ENCODE data around the gene NT5C3A.

Gene NT5C3A

DNA sequence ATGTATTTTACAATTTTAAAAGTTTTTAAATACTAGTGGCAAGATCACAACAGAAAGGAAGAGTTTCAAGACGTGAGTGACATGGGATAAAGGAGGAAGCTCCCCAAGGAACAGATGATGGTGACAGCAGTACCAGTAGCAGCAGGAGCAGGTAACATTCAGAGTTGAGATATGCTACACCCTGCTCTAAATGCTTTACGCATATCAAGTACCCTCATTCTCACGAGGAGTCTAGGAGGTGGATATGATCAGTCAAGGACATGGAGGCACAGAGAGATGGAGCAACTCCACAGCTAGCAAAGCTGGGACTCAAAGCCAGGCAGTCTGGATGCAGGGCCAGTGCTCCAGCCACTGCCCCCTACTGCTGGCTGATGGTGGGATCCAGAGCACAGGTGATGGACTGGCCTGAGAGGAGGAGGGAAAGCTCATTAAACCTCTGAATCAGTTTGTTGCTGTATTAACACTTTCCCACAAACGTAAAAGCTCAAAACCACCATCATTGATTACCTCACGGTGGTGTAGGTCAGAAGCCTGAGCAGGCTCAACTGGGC lies 29.1 kb upstream of the NT5C3A start:
- no peaks in the 10 kb centered on the region for H3K4me1 ChIP-seq (ENCODE audit: insufficient read depth, low read length)
- no peak overlapping the region for H2AFZ ChIP-seq (ENCODE audit: low read depth, low read length)
- no peaks in the 10 kb centered on the region for H3K27me3 ChIP-seq (ENCODE audit: insufficient read depth, low read length)
- H3K4me3 ChIP-seq (ENCODE audit: low read length) = no peak overlapping the region
- H3K9me3 ChIP-seq (ENCODE audit: low read length) = no peaks in the 10 kb centered on the region
- peaks cover 30% of the 10 kb centered on the region for H3K36me3 ChIP-seq (ENCODE audit: insufficient read depth, low read length)

DNA sequence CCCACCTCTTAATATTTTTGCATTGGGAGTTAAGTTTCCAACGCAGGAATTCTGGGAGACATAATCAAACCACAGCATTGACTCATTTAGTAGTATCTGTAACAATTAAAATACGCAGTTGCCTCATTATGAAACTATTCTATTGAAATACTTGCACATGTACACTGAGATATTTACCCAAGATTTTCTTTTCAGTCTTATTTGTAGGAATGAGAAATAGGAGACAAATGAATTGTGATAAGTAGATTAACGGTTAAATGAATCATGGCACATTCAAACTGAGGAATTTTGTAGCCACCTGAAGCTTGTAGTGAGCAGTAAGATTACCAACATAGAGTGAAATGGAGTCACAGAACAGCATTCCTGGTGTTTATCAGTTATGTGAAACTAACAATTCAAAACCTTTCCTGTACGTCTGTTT lies 28.5 kb upstream of the NT5C3A start:
- H3K27me3 ChIP-seq (ENCODE audit: insufficient read depth, low read length) = no peaks in the 10 kb centered on the region
- H3K36me3 ChIP-seq (ENCODE audit: insufficient read depth, low read length) = peaks cover 24% of the 10 kb centered on the region
- no peaks in the 10 kb centered on the region for H3K4me1 ChIP-seq (ENCODE audit: insufficient read depth, low read length)
- no peaks in the 10 kb centered on the region for H3K9me3 ChIP-seq (ENCODE audit: low read length)
- no peak overlapping the region for H2AFZ ChIP-seq (ENCODE audit: low read depth, low read length)
- H3K4me3 ChIP-seq (ENCODE audit: low read length) = no peak overlapping the region

DNA sequence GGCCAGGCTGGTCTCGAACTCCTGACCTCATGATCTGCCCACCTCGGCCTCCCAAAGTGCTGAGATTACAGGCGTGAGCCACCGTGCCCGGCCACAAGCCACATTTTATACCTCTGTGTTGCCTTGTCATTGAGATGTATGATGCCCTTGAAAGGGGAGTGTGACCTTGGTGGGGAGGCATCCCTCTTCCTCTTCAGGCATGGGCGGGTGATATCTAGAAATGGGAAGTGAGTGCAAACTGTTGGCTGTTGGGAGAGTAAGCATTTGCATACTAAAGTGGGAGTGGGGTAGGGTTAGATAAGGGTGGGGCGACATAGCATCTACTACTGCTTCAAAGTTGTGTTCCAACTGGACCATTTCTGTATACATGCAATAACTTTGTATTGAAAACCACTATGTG lies 26.6 kb upstream of the NT5C3A start:
- Histone ChIP-seq H3K4me1 (ENCODE audit: insufficient read depth, low read length) (no peaks in the 10 kb centered on the region), H3K27me3 (ENCODE audit: insufficient read depth, low read length) (no peaks in the 10 kb centered on the region), H3K9me3 (ENCODE audit: low read length) (peaks cover 2% of the 10 kb centered on the region), H3K4me3 (ENCODE audit: low read length) (no peak overlapping the region), H2AFZ (ENCODE audit: low read depth, low read length) (no peak overlapping the region), H3K36me3 (ENCODE audit: insufficient read depth, low read length) (peaks cover 8% of the 10 kb centered on the region)

DNA sequence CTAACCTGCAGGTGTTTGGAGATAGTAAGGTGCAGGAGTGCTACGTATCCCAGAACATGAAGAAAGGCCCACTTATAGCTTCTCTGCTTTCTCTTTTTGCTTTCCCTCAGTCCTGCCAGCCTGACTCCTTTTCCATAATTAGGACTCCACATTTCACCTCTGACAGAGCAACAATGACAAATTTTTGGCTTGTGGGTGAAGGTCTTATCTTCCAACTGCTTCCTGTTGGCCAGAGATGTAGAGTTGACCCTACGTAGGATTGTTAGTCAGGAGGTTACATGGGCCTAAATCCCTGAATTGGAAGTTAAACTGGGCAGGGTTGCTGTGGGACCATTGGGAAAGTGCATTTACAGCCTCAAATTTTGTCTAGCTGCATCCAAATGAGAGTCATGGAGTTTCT lies 25.3 kb upstream of the NT5C3A start:
- H3K9me3 ChIP-seq (ENCODE audit: low read length) = peaks cover 2% of the 10 kb centered on the region
- H2AFZ ChIP-seq (ENCODE audit: low read depth, low read length) = no peak overlapping the region
- H3K4me1 ChIP-seq (ENCODE audit: insufficient read depth, low read length) = no peaks in the 10 kb centered on the region
- no peaks in the 10 kb centered on the region for H3K36me3 ChIP-seq (ENCODE audit: insufficient read depth, low read length)
- no peaks in the 10 kb centered on the region for H3K27me3 ChIP-seq (ENCODE audit: insufficient read depth, low read length)
- H3K4me3 ChIP-seq (ENCODE audit: low read length) = no peak overlapping the region

DNA sequence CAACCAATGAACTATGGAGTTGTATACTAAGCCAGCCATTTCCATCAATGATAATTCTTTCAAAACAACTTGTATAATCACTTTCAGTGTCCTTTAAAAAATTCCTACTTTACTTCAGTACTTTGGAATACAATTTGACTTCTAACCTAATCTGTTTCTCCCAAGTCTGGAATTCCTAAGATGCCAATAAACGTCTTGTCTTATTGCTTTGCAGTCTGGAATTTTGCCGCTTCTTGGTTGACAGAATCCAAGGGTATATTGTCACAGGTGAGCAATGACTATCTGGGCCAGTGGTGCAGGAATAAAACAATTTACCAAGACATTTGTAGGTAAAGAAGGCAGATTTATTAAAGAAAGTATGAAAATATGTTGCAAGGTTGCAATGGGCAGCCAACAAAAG lies 24.8 kb upstream of the NT5C3A start:
- Histone ChIP-seq H3K4me1 (ENCODE audit: insufficient read depth, low read length) (no peaks in the 10 kb centered on the region), H3K9me3 (ENCODE audit: low read length) (peaks cover 2% of the 10 kb centered on the region), H3K36me3 (ENCODE audit: insufficient read depth, low read length) (no peaks in the 10 kb centered on the region), H3K27me3 (ENCODE audit: insufficient read depth, low read length) (no peaks in the 10 kb centered on the region), H2AFZ (ENCODE audit: low read depth, low read length) (no peak overlapping the region), H3K4me3 (ENCODE audit: low read length) (no peak overlapping the region)

DNA sequence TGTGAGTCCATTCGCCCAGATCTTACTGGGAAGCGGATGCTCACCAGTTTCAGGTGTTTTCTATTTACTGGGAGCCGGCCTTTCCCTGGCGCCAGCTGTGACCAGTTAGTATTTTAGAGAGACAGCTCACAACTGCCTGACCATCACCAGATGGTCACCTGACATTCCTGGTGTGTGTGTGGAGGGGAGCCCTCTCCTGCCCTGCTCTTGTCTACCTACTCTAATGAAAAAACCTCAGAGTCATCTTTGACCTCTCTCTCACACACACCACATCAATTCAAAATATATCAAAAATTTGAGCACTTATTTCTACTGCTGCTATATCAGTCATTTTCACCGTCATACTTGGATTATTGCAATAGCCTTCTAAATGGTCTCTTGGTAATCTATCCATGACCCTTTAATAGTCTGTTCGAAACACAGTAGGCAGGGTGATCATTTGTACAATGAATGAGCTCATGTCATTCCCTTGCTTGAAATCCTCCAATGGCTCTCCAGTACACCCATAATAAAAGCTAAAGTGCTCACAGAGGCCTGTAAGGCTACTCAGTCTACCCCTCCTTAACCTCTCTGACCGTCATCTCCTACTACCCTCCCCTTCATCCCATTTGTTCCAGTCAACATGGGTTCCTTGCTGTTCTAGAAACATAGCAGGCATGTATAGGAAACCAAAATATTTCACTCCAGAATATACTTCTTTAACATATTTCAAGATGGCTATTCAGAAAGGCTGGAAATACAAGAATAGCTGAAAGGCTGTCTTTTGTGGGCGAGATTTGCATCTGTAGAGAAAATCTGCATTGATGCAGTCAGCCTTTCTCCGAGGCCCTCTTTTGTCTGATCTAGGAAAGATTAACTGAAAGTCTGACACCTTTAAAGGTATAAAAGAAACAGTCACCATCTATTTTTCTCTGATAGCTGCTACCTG lies 17.5 kb upstream of the NT5C3A start:
- Histone ChIP-seq H3K4me3 (ENCODE audit: low read length) (no peak overlapping the region), H3K9me3 (ENCODE audit: low read length) (no peaks in the 10 kb centered on the region), H3K27me3 (ENCODE audit: insufficient read depth, low read length) (peaks cover 4% of the 10 kb centered on the region), H3K4me1 (ENCODE audit: insufficient read depth, low read length) (no peaks in the 10 kb centered on the region), H2AFZ (ENCODE audit: low read depth, low read length) (no peak overlapping the region), H3K36me3 (ENCODE audit: insufficient read depth, low read length) (no peaks in the 10 kb centered on the region)

DNA sequence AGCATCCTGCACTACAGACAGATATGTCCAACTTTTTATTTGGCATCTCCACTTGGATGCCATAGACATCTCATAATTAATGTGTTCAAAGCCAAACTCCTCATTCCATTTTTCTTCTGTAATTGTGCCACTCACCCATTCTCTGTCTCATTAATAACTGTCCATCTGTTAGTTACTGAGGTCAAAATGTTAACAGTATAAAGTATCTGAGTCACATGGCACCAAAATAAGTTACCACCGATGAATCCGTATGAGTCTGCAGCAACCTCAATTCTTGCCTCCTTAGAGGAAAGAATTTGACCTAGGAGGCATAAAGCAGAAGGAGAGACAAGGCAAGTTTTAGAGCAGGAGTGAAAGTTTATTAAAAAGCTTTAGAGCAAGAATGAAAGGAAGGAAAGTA lies 16.5 kb upstream of the NT5C3A start:
- H3K27me3 ChIP-seq (ENCODE audit: insufficient read depth, low read length) = peaks cover 4% of the 10 kb centered on the region
- H2AFZ ChIP-seq (ENCODE audit: low read depth, low read length) = no peak overlapping the region

DNA sequence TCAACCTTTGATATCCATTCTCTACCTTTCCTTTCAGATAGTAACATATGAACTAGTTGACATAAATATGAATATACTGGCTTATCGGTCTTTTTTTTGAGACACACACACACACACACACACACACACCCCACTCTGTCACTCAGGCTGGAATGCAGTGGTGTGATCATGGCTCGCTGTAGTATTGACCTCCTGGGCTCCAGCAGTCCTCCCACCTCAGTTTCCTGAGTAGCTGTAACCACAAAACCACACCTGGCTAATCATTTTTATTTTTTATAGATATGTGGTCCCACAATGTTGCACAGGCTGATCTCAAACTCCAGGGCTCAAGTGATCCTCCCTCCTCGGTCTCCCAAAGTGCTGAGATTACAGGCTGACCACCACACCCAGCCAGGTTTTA lies 14.2 kb upstream of the NT5C3A start:
- Histone ChIP-seq H3K4me1 (ENCODE audit: insufficient read depth, low read length) (no peaks in the 10 kb centered on the region), H3K27me3 (ENCODE audit: insufficient read depth, low read length) (peaks cover 4% of the 10 kb centered on the region), H3K9me3 (ENCODE audit: low read length) (no peaks in the 10 kb centered on the region), H2AFZ (ENCODE audit: low read depth, low read length) (no peak overlapping the region), H3K36me3 (ENCODE audit: insufficient read depth, low read length) (no peaks in the 10 kb centered on the region), H3K4me3 (ENCODE audit: low read length) (no peak overlapping the region)

More for the DNA sequence above, 16.5 kb upstream of the NT5C3A start:
- Histone ChIP-seq H3K9me3 (ENCODE audit: low read length) (no peaks in the 10 kb centered on the region), H3K4me1 (ENCODE audit: insufficient read depth, low read length) (no peaks in the 10 kb centered on the region), H3K36me3 (ENCODE audit: insufficient read depth, low read length) (no peaks in the 10 kb centered on the region), H3K4me3 (ENCODE audit: low read length) (no peak overlapping the region)

DNA sequence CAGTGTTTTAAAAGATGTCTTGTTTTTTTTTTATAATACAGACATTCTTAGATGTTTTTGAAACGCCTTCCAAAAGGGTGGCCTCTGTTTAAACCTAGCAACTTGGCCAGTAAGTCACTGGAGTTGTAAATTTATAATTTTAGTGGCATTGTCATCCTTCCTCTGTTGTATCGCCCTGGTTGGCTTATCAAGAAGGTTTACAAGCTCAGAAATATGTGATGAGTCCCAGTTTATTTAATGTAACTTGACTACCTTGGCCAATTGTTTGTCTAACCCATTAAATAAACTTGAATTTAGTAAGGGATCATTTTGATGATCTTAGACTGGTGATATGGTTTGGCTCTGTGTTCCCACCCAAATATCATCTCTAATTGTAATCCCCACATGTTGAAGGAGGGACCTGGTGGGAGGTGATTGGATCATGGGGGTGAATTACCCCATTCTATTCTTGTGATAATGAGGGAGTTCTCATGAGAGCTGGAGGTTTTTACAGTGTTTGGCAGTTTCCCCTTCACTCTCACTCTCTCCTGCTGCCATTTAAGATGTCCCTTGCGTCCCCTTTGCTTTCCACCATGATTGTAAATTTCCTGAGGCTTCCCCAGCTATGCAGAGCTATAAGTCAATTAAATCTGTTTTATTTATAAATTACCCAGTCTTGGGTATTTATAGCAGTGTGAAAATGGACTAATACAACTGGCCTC lies 13.4 kb upstream of the NT5C3A start:
- Histone ChIP-seq H3K27me3 (ENCODE audit: insufficient read depth, low read length) (peaks cover 4% of the 10 kb centered on the region), H2AFZ (ENCODE audit: low read depth, low read length) (no peak overlapping the region), H3K36me3 (ENCODE audit: insufficient read depth, low read length) (no peaks in the 10 kb centered on the region), H3K4me1 (ENCODE audit: insufficient read depth, low read length) (no peaks in the 10 kb centered on the region), H3K9me3 (ENCODE audit: low read length) (no peaks in the 10 kb centered on the region), H3K4me3 (ENCODE audit: low read length) (no peak overlapping the region)

DNA sequence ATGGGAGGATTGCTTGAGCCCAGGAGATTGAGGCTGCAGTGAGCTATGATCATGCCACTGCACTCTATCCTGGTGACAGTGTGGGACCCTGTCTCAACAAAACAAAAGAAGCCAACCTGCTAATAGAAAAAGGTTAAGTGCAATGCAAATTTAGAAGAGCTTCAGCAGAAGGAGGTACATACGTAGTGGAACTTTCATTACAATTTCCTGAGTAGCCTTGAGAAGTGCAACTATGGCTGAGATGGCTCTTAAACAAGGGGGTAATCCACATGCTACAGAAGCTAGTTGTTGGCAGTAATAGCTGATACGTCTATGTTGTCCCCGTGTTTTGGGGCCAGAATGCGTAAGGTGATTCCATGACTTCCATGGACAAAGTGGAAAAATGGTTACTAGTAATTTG lies 10.7 kb upstream of the NT5C3A start:
- H3K36me3 ChIP-seq (ENCODE audit: insufficient read depth, low read length) = no peaks in the 10 kb centered on the region
- H3K4me3 ChIP-seq (ENCODE audit: low read length) = no peak overlapping the region
- H3K27me3 ChIP-seq (ENCODE audit: insufficient read depth, low read length) = no peaks in the 10 kb centered on the region
- H2AFZ ChIP-seq (ENCODE audit: low read depth, low read length) = no peak overlapping the region
- H3K9me3 ChIP-seq (ENCODE audit: low read length) = peaks cover 4% of the 10 kb centered on the region
- H3K4me1 ChIP-seq (ENCODE audit: insufficient read depth, low read length) = no peaks in the 10 kb centered on the region

DNA sequence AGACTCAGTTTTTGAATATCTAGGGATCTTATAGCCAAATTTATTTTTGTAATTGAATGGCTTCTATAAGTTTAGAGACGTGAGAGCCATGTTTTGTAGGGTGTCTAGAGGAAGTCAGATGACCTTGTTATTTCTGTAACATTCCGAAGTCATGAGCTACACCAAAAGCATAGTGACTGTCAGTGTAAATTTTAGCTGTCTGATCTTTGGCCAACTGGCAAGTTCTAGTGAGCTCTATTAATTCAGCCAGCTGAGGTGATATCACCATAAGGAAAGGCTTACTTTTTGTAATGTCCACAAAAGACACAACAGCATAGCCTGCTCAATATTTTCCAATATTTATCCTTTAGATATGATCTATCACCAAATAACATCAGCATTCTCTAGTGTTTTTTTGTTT lies 9.9 kb upstream of the NT5C3A start:
- peaks cover 4% of the 10 kb centered on the region for H3K9me3 ChIP-seq (ENCODE audit: low read length)
- no peak overlapping the region for H2AFZ ChIP-seq (ENCODE audit: low read depth, low read length)
- H3K4me1 ChIP-seq (ENCODE audit: insufficient read depth, low read length) = no peaks in the 10 kb centered on the region
- no peak overlapping the region for H3K4me3 ChIP-seq (ENCODE audit: low read length)
- H3K27me3 ChIP-seq (ENCODE audit: insufficient read depth, low read length) = no peaks in the 10 kb centered on the region
- no peaks in the 10 kb centered on the region for H3K36me3 ChIP-seq (ENCODE audit: insufficient read depth, low read length)

DNA sequence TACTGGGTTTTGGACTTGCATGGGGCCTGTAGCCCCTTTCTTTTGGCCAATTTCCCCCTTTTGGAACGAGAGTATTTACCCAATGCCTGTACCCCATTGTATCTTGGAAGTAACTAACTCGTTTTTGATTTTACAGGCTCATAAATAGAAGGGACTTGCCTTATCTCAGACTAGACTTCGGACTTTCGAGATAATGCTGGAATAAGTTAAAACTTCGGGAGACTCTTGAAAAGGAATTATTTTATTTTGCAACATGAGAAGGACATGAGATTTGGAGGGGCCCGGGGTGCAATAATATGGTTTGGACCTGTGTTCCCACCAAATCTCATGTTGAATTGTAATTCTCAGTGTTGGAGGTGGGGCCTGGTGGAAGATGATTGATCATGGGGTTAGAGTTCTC lies 8.3 kb upstream of the NT5C3A start:
- Histone ChIP-seq H2AFZ (ENCODE audit: low read depth, low read length) (no peak overlapping the region), H3K27me3 (ENCODE audit: insufficient read depth, low read length) (no peaks in the 10 kb centered on the region), H3K9me3 (ENCODE audit: low read length) (peaks cover 4% of the 10 kb centered on the region), H3K4me3 (ENCODE audit: low read length) (no peak overlapping the region), H3K4me1 (ENCODE audit: insufficient read depth, low read length) (no peaks in the 10 kb centered on the region), H3K36me3 (ENCODE audit: insufficient read depth, low read length) (no peaks in the 10 kb centered on the region)

DNA sequence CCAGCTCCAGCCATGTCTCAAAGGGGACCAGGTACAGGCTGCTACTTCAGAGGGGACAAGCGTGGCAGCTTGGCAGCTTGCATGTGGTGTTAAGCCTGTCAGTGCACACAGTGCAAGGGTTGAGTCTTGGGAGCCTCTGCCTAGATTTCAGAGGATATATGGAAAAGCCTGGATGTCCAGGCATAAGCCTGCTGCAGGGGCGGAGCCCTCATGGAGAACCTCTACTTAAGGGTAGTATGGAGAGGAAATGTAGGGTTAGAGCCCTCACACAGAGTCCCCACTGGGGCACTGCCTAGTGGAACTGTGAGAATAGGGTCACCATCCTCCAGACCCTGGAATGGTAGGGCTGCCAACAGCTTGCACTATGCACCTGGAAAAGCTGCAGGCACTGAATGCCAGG lies 7.7 kb upstream of the NT5C3A start:
- Histone ChIP-seq H3K27me3 (ENCODE audit: insufficient read depth, low read length) (no peaks in the 10 kb centered on the region), H3K4me3 (ENCODE audit: low read length) (no peak overlapping the region), H3K36me3 (ENCODE audit: insufficient read depth, low read length) (no peaks in the 10 kb centered on the region), H3K9me3 (ENCODE audit: low read length) (peaks cover 4% of the 10 kb centered on the region), H3K4me1 (ENCODE audit: insufficient read depth, low read length) (no peaks in the 10 kb centered on the region), H2AFZ (ENCODE audit: low read depth, low read length) (no peak overlapping the region)

All from neuron (in vitro differentiated cells).